Gastroesophageal sphincter (tissue), 4 donors: Measurements from ENCODE around the gene NUP188. TPM values are rescaled to one million over a fixed set of nuclear protein-coding genes. Genes with fewer than 3 reads are reported as not detected.
A peak's percentile ranks its signal among the peaks of the same experiment; 100 is the strongest.
"Not testable (repeated sequence)": the region's sequence is repeated elsewhere in the genome, so short reads cannot be mapped to it uniquely, and the experiment has no call there.

Source experiments
- ATAC-seq: fragments of 150-250 bp; one replicate; pipeline ENCODE4 v1.9.1; 2016; ENCODE audit warnings: mild to moderate bottlenecking, moderate library complexity
- H3K27ac ChIP-seq, 4 donors: fragments of 200-600 bp; sonication (generic) in 3 of 4; 1 replicate in 3 of 4; 2 replicates in 1 of 4; pipeline ENCODE4 v1.5.1; 2016 to 2019
- H3K27me3 ChIP-seq: fragments of 200-600 bp; sonication (generic); one replicate; pipeline ENCODE4 v1.5.1; 2019
- H3K36me3 ChIP-seq, 2 donors: fragments of 200-600 bp; sonication (generic); one replicate each; pipeline ENCODE4 v1.5.1; 2019; ENCODE audit warnings: control low read depth in 1 of 2
- H3K4me1 ChIP-seq, 3 donors: fragments of 200-600 bp; sonication (generic); 1 replicate in 2 of 3; 2 replicates in 1 of 3; pipeline ENCODE4 v1.5.1; 2016 to 2019; ENCODE audit warnings: control low read depth in 2 of 3
- H3K4me3 ChIP-seq, 2 donors: fragments of 200-600 bp; sonication (generic); one replicate each; pipeline ENCODE4 v1.5.1; 2019; ENCODE audit warnings: mild to moderate bottlenecking in 1 of 2, moderate library complexity in 1 of 2
- H3K9me3 ChIP-seq, 3 donors: fragments of 200-600 bp; sonication (generic); one replicate each; pipeline ENCODE4 v1.5.1; 2017 to 2019; ENCODE audit warnings: control low read depth in 2 of 3
- CTCF ChIP-seq, 4 experiments: fragments of 200-600 bp in 2 of 4; fragments of 450-650 bp in 2 of 4; sonication (generic) in 1 of 4; IDR thresholded peaks; one replicate each; pipeline ENCODE4 v1.5.1; 2017 to 2019; ENCODE audit warnings: antibody characterized with exemption in 4 of 4, mild to moderate bottlenecking in 2 of 4, moderate library complexity in 2 of 4
- EP300 ChIP-seq: sonication (generic); formaldehyde crosslinking; IDR thresholded peaks from one replicate; pipeline ENCODE4 v1.6.1; 2017; ENCODE audit warnings: antibody characterized with exemption, mild to moderate bottlenecking
- POLR2A ChIP-seq, 2 donors: fragments of 450-650 bp; IDR thresholded peaks; one replicate each; pipeline ENCODE4 v1.6.1; 2017; ENCODE audit warnings: antibody characterized with exemption in 2 of 2, mild to moderate bottlenecking in 2 of 2, moderate library complexity in 1 of 2
- POLR2AphosphoS5 ChIP-seq: sonication (generic); formaldehyde crosslinking; IDR thresholded peaks from one replicate; pipeline ENCODE4 v1.6.1; 2017; ENCODE audit warnings: antibody characterized with exemption
- WGBS, 2 donors: methylation state at CpG; one replicate each; pipeline ENCODE4 v1.1.5; 2018; ENCODE audit warnings: low coverage in 1 of 2; 5-methylcytosine and 5-hydroxymethylcytosine counted together
- total RNA-seq, 4 donors: library from RNA; depleted of rRNA; stranded (reverse); fragments of >200 nt; gene quantifications; one replicate each; pipeline ENCODE4 v1.1.0, GENCODE V29; 2016

NUP188 gene
- total RNA-seq, 4 donors from 2014 or later = 18.6 to 32.7 (median 29.1) TPM

GRCh38 chr9:129001504-129002325 lies 54.2 kb downstream of the NUP188 start:
- no peak for TF ChIP-seq EP300
- TF ChIP-seq POLR2A (IDR thresholded peaks at IDR 0.05) = no peak
- no peak for TF ChIP-seq CTCF (IDR thresholded peaks at IDR 0.05)
- Histone ChIP-seq H3K36me3 (peaks cover 0 to 100% of the 10 kb centered on the region in 2 donors), H3K4me1 (peaks cover 0 to 5% (median 0%) of the 10 kb centered on the region in 3 donors), H3K4me3 (no peak overlapping the region), H3K27me3 (no peaks in the 10 kb centered on the region), H3K27ac (no peak overlapping the region), H3K9me3 (no peaks in the 10 kb centered on the region)
- ATAC-seq = no peak
- 95% methylated on average over 3 of the region's 10 CpGs; no CpG with 5 or more reads in 1 of the 2 donors for WGBS, 2 donors

- no peak overlapping the region for H3K4me3 ChIP-seq
- peaks cover 0 to 17% (median 7%) of the 10 kb centered on the region in 3 donors for H3K4me1 ChIP-seq
- peaks cover 0 to 94% of the 10 kb centered on the region in 2 donors for H3K36me3 ChIP-seq
- ATAC-seq = no peak
- no peak overlapping the region for H3K27ac ChIP-seq
- TF ChIP-seq EP300 (no peak), CTCF (IDR thresholded peaks at IDR 0.05) (no peak), POLR2A (IDR thresholded peaks at IDR 0.05) (no peak), POLR2AphosphoS5 (no peak)
- H3K27me3 ChIP-seq = no peaks in the 10 kb centered on the region
- WGBS, 2 donors = no CpG with 5 or more reads among the region's 9 CpGs
- no peaks in the 10 kb centered on the region for H3K9me3 ChIP-seq
Measured at GRCh38 chr9:129002992-129003391, 55.5 kb downstream of the NUP188 start.

GRCh38 chr9:129004173-129004572 lies 56.7 kb downstream of the NUP188 start:
- ATAC-seq, H3K9me3 ChIP-seq, H3K4me3 ChIP-seq, H3K27ac ChIP-seq, H3K27me3 ChIP-seq: not testable (repeated sequence)
- 94% methylated on average over 6 of the region's 6 CpGs; no CpG with 5 or more reads in 1 of the 2 donors for WGBS, 2 donors
- Histone ChIP-seq H3K36me3 (peaks cover 0 to 94% of the 10 kb centered on the region in 2 donors), H3K4me1 (peaks cover 0 to 21% (median 7%) of the 10 kb centered on the region in 3 donors)

GRCh38 chr9:129005336-129005997 lies 58.0 kb downstream of the NUP188 start:
- Histone ChIP-seq H3K27ac (no peak overlapping the region), H3K36me3 (peaks cover 0 to 94% of the 10 kb centered on the region in 2 donors), H3K27me3 (no peaks in the 10 kb centered on the region), H3K4me1 (peaks cover 0 to 21% (median 7%) of the 10 kb centered on the region in 3 donors), H3K9me3 (no peaks in the 10 kb centered on the region), H3K4me3 (no peak overlapping the region)
- no peak for TF ChIP-seq CTCF (IDR thresholded peaks at IDR 0.05)
- no peak for TF ChIP-seq POLR2A (IDR thresholded peaks at IDR 0.05)
- TF ChIP-seq POLR2AphosphoS5 = no peak
- no peak for TF ChIP-seq EP300
- no peak for ATAC-seq
- 58 to 68% methylated on average over 2 to 4 of the region's 10 CpGs for WGBS, 2 donors

- peaks cover 0 to 21% (median 7%) of the 10 kb centered on the region in 3 donors for H3K4me1 ChIP-seq
- peak overlapping the region in 3 of 4 donors; percentile 60 to 68 (median 67) for H3K27ac ChIP-seq
- WGBS, 2 donors = 44 to 53% methylated on average over 9 to 17 of the region's 21 CpGs
- TF ChIP-seq POLR2A (IDR thresholded peaks at IDR 0.05) (no peak), POLR2AphosphoS5 (no peak), CTCF (IDR thresholded peaks at IDR 0.05) (peak in 3 of 4 experiments; percentile 69 to 83 (median 74)), EP300 (no peak)
- peaks cover 0 to 94% of the 10 kb centered on the region in 2 donors for H3K36me3 ChIP-seq
- no peaks in the 10 kb centered on the region for H3K27me3 ChIP-seq
- peak; percentile 88 for ATAC-seq
- H3K4me3 ChIP-seq = no peak overlapping the region
- H3K9me3 ChIP-seq = no peaks in the 10 kb centered on the region
Measured at GRCh38 chr9:129006328-129007034, 59.0 kb downstream of the NUP188 start.
